GM06990 (cell line): ENCODE measurements around the gene PLXNB2.

Experiments used
- DNase-seq: peaks from one replicate; pipeline ENCODE4 v3.0.0-alpha.2; 2011; ENCODE audit not compliant: insufficient read length; ENCODE audit errors: extremely low read depth
- H3K27me3 ChIP-seq: replicated peaks from 2 replicates; pipeline ENCODE4 v1.6.0; 2011; ENCODE audit warnings: low read length; ENCODE audit not compliant: control insufficient read depth, insufficient read depth
- H3K36me3 ChIP-seq: 2 replicates; pipeline ENCODE4 v1.5.1; 2011; ENCODE audit warnings: low read length; ENCODE audit not compliant: control insufficient read depth, insufficient read depth
- H3K4me3 ChIP-seq: replicated peaks from 2 replicates; pipeline ENCODE4 v1.5.1; 2011; ENCODE audit warnings: low read depth, mild to moderate bottlenecking, control low read depth, low read length
- CTCF ChIP-seq: IDR thresholded peaks from 2 replicates; pipeline ENCODE4 v1.5.1; 2011; ENCODE audit warnings: low read length, control low read depth, mild to moderate bottlenecking, inconsistent platforms; ENCODE audit not compliant: insufficient read depth, poor library complexity, severe bottlenecking

The PLXNB2 gene

GRCh38 chr22:50283821-50284220 lies 23.6 kb downstream of the PLXNB2 start:
- H3K27me3 ChIP-seq: no peaks in the 10 kb centered on the region
- H3K36me3 ChIP-seq: peaks cover 60% of the 10 kb centered on the region
- no peak for TF ChIP-seq CTCF
- DNase-seq: no peak
- H3K4me3 ChIP-seq: no peak overlapping the region

- no peaks in the 10 kb centered on the region for H3K27me3 ChIP-seq
- TF ChIP-seq CTCF: no peak
- H3K4me3 ChIP-seq: no peak overlapping the region
- H3K36me3 ChIP-seq: peaks cover 61% of the 10 kb centered on the region
- no peak for DNase-seq
Measured at GRCh38 chr22:50282361-50283155, 24.9 kb downstream of the PLXNB2 start.

- Histone ChIP-seq H3K27me3 (no peaks in the 10 kb centered on the region), H3K4me3 (no peak overlapping the region), H3K36me3 (peaks cover 58% of the 10 kb centered on the region)
- no peak for TF ChIP-seq CTCF
- no peak for DNase-seq
Measured at GRCh38 chr22:50281957-50282356, 25.5 kb downstream of the PLXNB2 start.

GRCh38 chr22:50281384-50281760 lies 26.1 kb downstream of the PLXNB2 start:
- Histone ChIP-seq H3K4me3 (no peak overlapping the region), H3K27me3 (no peaks in the 10 kb centered on the region), H3K36me3 (peaks cover 56% of the 10 kb centered on the region)
- DNase-seq: no peak
- TF ChIP-seq CTCF: no peak

- no peak for TF ChIP-seq CTCF
- H3K27me3 ChIP-seq: no peaks in the 10 kb centered on the region
- H3K4me3 ChIP-seq: no peak overlapping the region
- DNase-seq: no peak
- peaks cover 53% of the 10 kb centered on the region for H3K36me3 ChIP-seq
Measured at GRCh38 chr22:50280708-50281383, 26.6 kb downstream of the PLXNB2 start.
